ENCODE measurements around the gene MRFAP1L1.

DNA sequence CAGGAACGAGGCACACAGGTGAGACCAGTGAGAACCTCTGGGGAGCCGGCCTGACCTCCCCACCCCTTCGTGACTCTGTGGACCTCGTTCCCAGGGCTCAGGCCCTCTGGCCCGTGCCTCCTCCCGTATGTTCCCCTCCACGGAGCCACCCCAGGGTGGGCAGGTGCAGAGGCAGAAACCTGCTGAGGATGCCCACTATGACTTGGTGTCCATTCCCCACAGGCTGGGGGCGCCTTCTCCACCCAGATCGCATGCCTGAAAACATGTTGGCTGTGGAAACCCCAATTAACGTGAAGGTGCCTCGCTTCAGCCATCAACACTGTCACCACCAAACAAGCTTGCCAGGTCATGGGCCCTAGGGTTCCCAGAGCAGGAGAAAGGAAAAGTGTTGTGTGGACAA is 33.3 kb upstream of the MRFAP1L1 start:
- TF ChIP-seq FOXM1 (IDR thresholded peaks at IDR 0.05; ENCODE audit: borderline replicate concordance) (no peak), ARNT (IDR thresholded peaks at IDR 0.05) (no peak)
- TF ChIP-seq, protein P1, sequence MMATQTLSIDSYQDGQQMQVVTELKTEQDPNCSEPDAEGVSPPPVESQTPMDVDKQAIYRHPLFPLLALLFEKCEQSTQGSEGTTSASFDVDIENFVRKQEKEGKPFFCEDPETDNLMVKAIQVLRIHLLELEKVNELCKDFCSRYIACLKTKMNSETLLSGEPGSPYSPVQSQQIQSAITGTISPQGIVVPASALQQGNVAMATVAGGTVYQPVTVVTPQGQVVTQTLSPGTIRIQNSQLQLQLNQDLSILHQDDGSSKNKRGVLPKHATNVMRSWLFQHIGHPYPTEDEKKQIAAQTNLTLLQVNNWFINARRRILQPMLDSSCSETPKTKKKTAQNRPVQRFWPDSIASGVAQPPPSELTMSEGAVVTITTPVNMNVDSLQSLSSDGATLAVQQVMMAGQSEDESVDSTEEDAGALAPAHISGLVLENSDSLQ (IDR thresholded peaks at IDR 0.05), result no peak

All from HEK293T (cell line).